NCI-H82 (cell line): ENCODE measurements around the gene ECHS1.
A peak's percentile ranks its signal among the peaks of the same experiment; 100 is the strongest.

ENCODE experiments used
- DNase-seq: peaks from one replicate; lab custom pipeline; 2025; lab: John Stamatoyannopoulos, UW

Gene ECHS1

DNA sequence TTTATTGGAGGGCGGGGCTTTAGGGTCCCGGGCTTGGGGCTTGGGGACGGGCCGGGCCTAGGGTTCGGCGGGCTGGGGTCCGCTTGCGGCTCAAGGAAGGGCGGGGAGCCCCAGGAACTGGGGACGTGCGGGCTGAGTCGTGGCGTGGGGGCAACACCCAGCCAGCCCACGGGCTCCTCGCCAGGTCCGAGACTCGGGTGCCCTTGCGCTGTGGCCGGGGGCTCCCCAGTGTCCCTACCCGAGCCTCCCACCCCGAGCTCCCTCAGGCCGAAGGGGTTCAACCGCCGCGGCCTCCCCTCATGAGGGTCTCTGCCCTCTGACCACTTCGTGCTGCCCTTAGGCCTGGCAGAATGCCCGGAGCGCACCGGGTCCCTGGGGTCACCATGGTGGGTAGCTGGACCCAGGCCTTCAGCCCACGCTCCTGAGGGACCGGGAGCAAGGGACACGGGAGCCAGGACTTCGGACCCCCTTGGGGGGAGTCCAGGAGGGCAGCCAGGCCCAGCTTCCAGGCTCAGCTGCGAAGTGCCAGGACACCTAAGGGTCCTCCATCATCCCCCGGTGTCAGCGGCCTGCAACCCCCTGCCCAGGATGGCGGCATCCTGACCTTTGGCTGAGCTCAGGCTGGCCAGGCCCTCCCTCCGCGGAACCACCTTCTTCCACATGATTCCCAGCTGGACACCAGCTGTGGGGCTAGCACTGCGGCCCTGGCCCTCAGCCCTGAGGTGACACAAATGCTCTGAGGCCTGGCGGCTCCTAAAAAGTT lies 14.8 kb downstream of the ECHS1 start:
- no peak for DNase-seq

DNA sequence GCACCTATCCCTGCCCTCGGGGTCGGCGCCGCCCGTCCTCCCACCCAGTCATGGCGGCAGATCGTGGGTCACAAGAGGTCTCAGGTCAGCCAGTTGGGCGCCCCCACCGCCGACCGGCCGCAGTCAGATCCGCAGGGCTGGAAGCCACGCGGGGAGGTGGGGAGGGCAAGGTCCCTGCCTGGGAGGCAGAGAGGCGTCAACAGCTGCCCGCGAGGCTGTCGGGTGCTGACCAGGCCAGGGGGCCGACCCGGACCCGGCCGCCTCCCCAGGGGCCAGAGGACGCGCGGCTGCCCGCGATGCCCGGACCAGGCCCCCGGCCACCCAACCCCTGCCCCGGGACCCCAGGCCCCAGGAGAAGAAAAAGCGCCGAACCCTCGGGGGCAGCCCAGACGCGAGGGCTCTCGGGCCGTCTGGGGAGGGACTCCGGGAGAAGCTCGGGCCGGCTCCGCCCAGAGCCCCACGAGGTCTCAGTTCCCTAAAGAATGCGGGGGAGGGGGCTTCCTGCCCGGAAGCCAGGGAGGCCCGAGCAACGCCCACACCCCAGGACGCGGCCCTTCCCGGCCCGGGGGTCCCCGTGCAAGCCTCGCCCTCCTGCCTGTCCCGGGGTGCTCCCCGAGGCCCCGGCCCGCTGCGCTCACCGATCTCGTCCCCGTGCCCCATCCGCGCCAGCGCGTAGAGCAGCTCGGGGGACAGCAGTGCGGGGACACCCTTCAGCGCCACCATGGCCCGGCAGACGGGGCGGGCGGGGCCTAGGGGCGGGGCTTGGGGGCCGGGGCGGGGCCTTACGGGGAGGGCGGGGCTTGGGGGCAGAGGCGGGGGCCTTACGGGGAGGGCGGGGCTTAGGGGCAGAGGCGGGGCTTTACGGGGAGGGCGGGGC lies 15.6 kb downstream of the ECHS1 start, which contains the start of gene FUOM:
FUOM (minus strand) TSS at position 735 of the 877 bp plus-strand sequence; CDS start at position 723, 12 bp downstream.
- DNase-seq = peak; percentile 79

DNA sequence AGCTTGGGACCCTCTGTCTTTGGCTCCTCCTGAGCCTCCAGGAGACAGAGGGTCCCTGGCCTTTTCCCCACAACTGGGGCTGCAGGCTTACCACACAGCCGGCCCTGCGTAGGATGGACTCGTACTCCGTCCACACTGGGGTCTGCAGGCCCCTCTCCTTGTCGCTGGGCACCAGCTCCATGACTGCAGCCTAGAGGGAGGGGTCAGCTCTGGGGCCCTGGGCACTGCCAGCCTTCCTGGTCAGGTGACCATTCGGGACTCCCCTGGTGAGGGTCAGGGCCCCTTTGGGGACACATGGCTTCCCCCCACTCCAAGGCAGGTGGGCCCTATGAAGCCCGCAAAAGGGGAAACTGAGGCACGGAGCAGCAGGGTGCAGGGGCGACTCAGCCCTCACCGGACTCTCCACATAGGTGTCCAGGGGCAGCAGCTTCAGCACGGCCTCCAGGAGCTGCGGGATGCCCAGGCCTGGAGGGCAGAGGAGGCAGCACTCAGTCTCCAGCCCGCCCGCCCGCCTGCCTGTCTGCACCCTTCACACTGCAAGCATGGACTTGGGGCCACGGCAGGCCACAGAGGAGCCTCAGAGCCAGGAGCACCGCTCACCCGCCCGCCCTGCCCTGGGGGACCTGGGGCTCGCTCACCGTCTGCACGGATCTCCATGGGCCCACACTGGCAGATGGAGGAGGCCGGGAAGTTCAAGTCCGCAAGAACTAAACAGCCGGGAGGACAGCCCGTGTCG lies 16.4 kb downstream of the ECHS1 start:
- peak; percentile 27 for DNase-seq

DNA sequence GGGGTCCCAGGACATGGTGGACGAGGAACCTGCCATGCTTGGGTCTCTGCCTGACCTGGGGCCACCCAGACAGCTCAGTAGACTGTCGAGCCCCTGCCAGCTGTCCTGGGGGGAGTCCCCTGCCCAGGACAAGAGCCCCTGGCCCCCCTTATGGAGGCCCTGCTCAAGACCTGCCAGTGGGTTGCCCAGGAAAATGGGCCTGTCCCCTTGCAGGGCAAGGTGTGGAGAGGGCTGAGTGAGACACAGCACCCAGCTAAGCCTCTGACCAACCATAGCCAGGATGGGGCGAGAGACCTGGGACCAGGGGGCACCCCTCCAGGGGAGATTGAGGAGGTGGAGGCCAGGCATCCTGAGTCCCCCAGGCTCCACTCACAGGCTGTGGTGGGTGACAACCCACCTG lies 17.2 kb downstream of the ECHS1 start:
- no peak for DNase-seq

DNA sequence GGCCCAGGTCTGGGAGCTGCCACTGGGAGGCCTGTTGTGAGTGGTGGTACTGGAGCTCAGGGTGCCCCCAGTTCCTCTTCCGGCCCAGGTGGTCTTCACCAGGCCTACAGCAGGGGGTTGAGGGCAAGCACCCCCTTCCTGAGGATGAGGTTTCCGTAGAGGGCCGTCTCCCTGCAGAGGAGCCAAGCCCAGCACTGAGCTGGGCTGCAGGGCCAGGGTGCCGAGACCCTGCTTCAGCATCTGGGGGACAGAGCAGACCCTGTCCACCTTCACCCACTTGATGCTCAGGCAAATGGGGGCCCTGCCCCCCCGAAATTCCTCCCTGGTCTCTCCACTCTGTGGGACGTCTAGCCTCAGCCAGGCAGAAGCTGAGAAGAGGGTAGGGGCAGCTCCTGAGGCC lies 17.9 kb downstream of the ECHS1 start:
- DNase-seq = no peak

DNA sequence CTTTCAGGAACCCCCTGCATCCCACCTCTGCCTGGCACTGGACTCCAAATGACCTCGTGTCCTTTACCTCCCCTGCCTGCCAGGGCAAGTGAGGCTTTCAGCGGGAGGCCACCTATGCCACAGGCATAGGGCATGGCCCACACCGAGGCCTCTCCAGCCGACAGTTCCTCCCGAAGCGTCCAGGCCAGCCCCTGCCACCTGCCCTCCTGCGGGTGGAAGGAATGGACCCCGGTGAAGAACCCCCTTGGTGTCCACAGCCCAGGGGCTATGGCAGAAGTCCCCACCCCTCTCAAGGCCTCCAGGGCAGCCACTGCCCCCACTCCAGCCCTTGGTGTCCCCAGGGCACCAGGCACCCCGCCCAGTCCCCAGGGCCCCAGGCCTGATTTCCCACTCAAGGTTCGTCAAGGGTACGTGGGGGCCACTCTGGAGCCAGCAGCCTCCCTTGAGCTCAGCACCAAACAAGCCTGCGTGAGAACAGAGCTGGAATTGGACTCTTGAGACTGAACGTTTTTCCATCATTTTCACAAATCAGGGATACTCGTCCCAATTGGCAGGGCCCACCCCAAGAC lies 18.4 kb downstream of the ECHS1 start:
- no peak for DNase-seq

DNA sequence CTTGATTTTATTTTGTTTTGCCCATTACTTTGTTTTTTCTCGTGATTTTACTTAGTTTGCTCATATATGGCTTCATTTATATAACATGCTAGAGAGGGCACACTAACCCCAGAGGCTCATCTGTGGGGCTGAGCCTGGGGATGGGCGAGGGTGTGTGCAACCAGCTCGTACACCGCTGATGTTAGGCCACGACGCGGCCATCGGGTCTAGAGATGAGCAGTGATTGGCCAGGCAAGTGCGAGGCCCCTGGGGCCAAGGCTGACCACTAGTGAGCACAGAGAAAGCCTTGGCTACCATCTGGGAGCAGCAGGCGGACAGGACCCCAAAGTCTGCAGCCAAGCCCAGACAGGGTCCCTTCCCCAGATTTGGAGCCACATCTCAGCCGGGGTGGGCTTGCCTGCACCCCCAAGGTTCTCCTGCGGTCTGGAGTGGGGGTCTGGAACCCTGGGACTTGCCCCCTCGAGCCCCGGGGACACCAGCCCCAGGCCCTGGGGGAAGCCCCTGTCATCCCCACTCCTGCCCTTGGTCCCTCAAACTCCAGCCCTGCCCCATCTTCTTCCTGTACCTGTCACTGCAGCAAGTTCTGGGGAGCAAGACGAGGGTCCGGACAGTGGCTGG lies 19.1 kb downstream of the ECHS1 start:
- no peak for DNase-seq

DNA sequence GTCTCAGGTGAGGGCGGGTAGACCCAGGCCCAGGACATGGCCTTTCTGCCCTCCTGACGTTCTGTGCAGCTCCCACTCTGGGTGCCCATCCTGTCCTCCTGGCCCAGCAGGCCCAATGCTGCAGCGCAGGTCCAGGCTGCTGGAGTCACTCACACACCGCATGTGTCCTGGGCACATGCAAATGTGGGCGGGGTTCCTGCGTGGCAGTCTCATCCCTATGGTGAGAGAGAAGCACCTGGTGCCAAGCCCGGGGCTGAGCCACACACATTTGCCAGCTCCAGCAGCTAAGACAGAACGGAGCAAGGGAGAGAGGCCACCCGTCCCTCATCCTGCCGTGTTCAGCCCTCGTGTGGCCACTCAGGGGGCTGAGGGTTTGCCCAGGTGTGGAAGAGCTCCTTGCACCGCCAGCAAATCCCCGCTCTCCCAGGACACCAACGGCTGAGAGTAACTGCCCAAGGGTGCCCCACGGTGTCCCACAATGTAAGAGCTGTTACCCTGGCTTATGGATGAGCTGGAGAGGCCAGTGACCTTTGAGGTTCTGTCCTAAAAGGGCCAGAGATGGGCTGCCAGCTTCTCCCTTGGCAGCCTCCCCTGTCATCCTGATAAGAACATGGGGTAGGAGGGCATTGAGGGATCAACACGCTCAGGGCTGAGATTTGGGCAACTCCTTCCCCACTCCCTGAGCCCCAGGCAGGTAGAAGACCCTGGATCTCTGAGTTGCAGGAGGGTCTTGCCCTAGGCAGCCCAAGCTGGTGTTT lies 19.8 kb downstream of the ECHS1 start:
- DNase-seq = no peak

DNA sequence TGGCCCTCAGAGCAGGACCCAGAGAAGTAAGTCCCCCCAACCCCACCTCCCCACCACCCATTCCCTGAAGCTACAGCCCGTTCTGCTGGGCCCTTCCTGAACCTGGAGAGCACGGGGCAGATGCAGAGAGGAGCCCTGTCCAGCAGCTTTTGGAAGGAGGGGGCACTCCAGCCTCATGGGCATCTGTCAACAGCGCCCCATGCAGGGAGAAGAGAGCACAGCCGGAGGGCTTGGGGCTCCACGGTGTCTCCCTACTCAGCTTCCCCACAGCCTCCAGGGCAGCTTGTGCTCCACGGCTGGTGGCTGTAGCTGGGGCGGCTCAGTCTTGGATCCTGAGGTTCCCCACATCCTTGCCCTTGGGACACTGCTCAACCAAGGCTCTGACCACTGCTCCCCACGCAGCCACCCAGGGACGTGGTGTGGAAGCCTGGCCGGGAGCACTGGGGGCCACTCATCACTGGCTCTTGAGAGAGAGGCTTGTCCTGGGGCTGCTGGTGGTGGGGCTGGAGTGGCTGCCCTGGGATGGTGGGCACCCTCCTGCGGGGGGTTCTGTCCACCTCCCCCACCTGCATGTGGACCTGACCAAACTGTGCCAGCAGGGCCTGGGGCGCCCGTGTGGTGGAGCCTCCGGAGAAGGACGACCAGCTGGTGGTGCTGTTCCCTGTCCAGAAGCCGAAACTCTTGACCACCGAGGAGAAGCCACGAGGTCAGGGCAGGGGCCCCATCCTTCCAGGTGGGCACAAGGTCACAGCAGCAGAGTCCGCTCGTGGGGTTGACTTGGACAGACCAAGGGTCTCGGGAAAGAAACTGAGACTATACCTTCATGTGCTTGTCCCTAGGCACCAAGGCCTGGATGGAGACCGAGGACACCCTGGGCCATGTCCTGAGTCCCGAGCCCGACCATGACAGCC lies 21.5 kb downstream of the ECHS1 start:
- peak; percentile 17 for DNase-seq

DNA sequence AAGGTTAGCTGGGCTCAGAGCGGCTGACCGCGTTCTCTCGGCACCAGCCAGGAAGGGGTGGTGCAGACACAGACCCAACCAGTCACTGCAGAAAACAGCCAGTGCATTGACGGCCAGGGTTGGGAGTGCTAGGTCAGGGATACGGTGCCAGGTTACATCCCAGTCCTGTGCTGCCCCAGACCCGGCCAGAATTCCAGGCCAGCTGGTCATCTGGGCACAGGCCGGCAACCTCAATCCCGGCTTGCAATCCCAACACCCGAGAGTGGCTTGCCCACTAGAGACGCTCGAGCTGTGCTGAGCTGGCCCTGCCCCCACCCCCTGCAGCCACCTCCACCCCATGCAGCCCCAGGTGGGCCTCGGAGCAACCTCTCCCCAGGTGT lies 22.2 kb downstream of the ECHS1 start:
- DNase-seq = no peak

DNA sequence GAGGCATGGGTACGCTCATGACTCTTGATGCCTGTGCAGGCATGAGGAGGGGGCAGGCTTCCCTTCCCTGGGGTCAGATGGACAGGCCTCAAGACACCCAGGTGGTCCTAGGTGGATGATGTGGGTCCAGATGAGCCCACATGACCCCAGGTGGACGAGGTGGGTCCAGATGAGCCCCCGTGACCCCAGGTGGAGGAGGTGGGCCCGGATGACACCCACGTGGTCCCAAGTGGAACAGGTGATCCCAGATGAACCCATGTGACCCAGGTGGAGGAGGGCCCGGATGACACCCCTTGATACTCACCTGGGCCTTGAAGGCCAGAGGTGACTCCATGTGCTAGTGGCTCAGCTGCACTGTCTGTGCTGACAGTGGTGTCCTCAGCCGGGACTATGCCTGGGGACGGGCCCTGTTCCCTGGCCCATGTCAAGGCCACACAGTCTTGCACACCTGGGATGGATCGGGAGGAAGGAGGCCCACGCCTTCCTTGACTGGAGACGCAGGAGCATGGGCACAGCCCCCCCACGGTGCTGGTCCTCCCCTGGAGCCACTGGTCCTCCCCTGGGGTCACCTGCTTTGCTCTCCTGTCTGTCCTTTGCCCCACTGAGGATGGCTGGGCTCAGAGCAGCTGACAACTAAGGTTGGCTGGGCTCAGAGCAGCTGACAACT lies 22.7 kb downstream of the ECHS1 start:
- DNase-seq = no peak

DNA sequence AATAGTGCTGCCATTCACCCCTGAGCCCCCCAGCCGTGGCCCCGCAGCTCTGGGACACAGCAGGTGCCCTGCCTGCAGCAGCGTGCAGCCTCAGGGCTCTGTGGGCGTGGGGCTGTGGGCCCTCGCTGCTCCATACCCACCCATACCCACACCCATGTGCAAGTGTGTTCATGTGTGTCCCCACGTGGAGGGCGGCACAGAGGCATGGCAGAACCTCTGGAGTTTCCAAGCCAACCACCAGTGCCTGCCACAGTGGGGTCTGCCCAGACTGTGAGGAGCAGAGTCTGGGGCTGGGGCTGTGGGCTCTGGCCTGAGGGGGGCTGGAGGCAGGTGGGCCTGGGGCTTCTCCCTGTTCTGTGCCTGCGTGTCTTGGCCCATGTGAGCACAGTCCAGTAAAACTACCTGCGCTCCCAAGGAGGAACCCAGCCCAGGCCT lies 23.6 kb downstream of the ECHS1 start:
- no peak for DNase-seq

DNA sequence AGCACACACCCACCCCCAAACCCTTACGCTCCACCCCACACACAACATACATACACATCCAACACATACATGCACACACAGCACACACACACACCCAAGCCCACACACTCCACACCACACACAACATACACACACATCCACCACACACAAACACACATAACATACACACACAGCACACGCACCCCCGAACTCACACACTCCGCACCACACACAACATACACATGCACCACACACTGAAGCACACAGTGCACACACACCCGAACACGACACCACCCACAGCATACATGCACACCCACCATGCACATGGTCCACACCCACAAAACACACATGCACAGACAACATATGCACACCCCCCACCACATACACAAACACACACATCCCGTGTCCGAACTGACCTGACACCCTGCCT lies 24.0 kb downstream of the ECHS1 start:
- no peak for DNase-seq

DNA sequence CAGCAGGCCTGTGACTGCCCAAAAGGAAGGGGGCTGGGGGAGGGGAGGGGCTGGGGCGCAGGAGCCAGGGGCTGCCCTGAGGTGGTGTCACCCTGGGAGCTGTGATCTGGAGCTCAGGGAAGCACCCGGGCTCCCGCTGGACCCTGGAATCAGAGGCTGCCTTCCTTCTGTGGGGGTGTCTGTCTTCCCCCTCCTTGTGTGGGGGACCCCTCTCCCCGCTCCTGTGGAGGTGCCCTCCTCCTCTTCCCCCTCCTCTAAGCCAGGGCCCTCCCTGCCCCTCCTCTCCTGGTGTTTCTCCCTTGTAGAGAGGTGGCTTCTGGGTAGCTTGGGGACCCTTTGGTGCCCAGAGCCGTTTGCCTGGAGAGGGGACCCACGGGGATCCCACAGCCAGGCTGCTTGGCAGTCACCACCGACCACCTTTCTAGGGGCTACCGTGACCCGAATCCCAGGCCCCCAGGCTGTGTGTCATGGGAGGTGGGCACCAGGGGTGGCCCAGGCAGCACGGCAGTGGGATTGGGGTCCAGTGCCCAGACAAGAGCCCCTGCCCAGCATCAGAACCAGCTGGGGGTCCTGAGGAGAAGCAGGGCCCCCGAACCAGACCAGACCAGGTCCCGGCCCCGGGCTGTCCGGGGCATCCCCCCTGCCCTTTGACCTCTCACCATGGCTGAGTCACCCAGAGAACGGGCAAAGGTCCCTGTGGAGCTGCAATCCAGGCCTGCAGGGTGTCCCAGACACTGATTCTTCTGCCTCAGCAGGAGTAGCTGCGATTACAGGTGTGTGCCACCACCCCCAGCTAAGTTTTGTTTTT lies 25.2 kb downstream of the ECHS1 start:
- peak; percentile 25 for DNase-seq

DNA sequence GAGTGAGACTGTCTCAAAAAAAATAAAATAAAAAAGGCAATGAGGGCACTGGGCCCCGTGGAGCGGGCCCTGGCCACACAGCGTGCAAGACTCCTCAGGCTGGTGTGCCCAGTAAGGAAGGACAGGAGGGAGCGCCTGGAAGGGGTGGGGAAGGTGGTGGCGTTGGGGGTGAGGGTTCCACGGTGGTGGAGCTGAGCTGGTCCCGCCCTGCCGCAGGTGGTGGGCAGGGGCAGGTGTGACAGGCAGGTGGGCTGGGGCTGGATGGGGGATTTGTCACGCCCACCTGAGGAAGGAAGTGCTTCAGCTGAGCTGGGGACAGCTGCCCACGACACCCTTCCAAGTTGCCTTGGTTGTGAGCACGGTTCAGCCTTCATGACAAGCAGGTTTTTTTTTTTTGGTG lies 26.7 kb downstream of the ECHS1 start:
- no peak for DNase-seq

DNA sequence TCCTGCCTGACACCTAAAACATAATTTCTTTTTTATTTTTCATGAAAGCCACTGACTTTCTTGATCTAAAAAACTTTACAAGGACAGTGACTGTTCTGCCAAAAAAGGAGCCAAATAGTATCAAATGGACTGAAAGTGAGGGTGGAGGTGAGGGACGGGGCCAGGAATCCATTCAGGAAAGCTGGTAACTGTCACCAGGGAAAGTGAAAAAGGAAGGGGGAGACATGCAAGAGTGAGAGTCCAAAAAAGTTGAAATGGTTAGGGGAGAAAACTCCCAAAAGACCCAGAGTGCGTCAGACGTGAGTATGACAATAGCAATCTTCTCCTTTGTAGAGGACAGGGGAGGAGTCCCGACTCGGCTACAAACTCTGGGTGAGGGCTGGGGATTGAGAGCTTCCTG lies 28.9 kb downstream of the ECHS1 start:
- DNase-seq = no peak

DNA sequence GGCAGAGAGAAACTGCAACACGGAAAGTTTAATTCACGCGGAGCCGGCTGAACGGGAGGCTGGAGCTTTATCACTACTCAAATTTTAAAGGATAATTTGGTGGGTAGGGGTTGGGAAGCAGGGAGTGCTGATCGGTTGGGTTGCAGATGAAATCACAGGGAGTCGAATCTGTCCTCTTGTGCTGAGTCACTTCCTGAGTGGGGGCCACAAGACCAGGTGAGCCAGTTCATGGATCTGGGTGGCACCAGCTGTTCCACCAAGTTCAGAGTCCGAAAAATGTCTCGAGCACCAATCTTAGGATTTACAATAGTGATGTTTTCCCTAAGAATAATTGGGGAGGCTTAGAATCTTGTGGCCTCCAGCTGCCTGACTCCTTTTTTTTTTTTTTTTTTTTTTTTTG lies 29.6 kb downstream of the ECHS1 start:
- DNase-seq = no peak

DNA sequence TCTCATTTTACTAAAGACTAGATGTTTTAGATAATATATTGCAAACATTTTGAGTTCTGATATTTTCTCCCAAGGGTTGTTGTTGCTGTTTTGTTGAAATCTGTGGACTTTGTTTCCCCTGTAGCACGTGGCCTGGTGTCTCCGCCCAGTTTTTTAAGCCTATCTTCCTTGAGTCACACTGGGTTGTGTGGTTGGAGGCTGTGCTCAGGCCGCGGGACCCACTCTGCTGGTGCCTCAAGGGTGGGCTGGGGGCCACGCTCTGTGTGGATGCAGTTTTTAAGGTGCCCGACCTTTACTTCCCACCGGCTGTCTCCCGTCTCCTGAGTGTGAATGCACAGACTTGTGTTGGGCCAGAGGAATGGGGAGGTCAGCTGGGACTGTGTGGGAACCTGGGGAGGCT lies 30.2 kb downstream of the ECHS1 start:
- DNase-seq = no peak
